GM21576 (cell line): ENCODE data around the gene LMAN2.

Source experiments
- ATAC-seq: cut with Tn5 transposase; IDR thresholded peaks from one replicate; pipeline ENCODE4 v1.9.1; 2021; ENCODE audit warnings: mild to moderate bottlenecking, moderate library complexity; ENCODE audit not compliant: unreplicated experiment

Gene LMAN2

DNA sequence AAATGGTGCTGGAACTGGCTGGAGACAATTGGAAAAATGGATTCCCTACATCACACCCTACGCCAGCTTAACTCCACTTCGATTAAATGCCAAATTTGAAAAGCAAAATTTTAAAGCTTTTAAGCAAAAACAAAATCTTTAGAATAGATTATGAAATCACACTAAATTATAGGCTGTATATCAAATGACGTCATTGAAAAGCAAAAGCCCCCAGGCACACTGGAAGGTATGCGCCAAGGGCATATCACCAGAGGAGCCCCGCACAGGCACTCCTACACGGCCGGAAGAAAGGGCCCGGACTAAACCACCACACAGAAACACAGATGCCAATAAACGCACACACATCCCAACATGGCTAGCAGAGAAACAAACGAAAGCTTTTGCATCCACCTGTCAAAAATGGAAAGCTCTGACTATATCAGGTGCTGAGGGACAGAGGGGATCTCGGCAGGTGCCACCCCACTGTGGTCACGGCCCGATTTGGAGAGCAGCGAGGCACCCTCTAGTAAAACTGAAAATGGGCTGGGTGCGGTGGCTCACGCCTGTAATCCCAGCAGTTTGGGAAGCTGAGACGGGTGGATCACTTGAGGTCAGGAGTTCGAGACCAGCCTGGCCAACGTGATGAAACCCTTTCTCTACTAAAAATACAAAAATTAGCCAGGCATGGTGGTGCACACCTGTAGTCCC, 22.8 kb downstream of the LMAN2 start:
- ATAC-seq, result no peak

DNA sequence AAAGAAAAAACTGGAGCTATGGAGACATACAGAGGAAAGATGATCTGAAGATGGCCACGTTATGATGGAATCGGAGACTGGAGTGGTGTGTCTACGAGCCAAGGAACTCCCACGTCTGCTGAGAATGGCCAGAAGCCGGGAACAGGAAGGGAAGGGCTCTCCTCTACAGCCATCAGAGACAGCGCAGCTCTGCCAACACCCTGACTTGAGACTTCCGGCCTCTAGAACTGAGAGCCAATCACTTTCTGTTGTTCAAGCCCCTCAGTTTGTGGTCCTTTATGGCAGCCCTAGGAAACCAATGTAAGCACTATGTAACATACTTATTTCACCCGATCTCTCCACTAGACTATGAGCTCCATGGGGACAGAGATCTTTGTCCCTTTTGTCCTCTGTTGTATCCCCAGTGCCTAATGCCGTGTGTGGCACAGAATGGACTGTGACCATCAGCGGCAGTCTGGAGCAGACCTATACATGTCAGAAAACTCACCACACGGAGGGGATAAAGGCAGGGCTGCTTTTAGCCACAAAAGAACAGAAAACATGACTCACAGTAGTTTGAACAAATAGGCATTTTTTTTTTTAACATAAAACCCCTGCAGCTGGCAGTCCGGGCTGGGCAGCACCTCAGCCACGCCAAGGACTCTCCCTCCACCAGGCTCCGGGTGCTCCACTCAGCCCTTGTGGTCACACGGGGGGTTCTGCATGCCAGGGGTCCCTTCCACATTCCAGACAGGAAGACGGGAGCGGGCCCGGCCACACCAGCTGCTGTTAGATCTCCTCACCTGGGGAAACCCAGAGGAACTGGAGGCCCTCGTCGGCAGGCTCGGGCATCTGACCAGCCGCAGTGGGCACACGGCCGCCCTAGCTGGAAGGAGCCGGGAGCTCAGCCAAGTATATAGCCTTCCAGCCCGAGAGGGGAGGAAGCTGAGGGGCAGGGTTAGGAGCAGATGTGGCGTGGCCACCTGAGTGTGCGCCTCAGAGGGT, 23.6 kb downstream of the LMAN2 start:
- no peak for ATAC-seq

DNA sequence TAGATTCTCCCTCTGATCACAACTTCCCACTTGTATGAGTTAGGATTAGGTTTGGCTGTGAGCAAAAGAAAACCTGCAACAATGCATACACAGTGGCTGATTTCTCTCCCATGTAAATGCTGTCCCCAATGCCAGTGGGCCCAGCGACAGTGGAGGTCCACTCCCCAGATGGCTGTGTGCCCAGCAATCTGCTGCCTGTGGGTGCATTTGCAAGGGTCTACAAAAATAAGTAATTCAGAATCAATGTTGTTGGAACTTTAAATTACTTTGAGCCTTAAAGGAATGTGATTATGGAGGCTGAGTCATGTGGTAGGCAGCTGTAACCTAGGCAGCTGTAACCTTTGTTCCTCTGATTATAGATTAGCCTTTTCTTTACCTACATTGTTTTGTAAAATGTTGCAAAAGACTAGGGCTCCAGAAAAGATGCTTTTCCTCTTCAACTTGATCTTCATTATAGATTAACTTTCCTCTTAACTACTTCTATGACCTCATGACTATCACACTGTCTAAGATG, 25.5 kb downstream of the LMAN2 start:
- ATAC-seq, result no peak

DNA sequence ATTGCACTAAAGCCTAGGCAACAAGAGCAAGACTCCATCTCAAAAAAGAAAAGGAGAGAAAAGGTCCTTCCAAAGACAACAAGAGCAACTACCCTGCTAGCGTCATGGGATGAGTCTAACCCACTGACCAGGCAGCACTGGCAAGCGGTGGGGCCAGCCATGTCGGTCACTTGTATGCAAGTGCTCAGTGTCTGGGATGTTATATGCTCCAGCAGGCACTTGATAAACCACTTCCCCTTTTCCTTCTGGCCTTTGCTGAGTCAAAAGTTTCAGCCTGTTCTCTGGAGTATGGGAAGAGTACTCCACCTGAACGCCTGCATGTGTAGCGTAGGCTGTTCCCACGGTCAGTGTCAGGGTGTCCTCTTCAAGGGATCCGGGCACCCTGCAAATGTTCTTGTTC, 30.6 kb downstream of the LMAN2 start:
- no peak for ATAC-seq

GRCh38 chr5:177319913-177320588, 31.4 kb downstream of the LMAN2 start:
- no peak for ATAC-seq

- no peak for ATAC-seq
Observed at GRCh38 chr5:177317959-177318377, 33.5 kb downstream of the LMAN2 start.

DNA sequence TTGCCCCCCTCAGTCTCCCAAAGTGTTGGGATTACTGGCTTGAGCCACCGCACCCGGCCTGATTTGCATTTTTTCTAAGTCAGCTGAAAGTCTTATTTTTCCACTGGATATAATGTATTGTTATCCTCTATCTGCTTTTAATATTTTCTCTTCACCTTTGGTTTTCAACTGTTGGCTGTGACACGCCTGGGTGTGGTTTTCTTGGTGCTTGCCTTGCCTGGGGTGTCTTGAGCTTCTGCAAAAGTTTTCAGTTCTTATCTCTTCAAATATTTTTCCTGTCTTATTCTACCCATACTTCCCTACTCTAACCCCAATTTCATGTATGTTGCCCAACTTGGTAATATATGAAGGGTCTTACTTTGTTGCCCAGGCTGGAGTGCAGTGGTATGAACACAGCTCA, 35.5 kb downstream of the LMAN2 start:
- no peak for ATAC-seq

GRCh38 chr5:177315411-177315810, 36.1 kb downstream of the LMAN2 start:
- ATAC-seq, result no peak

GRCh38 chr5:177314376-177315342, 36.8 kb downstream of the LMAN2 start:
- ATAC-seq, result no peak

DNA sequence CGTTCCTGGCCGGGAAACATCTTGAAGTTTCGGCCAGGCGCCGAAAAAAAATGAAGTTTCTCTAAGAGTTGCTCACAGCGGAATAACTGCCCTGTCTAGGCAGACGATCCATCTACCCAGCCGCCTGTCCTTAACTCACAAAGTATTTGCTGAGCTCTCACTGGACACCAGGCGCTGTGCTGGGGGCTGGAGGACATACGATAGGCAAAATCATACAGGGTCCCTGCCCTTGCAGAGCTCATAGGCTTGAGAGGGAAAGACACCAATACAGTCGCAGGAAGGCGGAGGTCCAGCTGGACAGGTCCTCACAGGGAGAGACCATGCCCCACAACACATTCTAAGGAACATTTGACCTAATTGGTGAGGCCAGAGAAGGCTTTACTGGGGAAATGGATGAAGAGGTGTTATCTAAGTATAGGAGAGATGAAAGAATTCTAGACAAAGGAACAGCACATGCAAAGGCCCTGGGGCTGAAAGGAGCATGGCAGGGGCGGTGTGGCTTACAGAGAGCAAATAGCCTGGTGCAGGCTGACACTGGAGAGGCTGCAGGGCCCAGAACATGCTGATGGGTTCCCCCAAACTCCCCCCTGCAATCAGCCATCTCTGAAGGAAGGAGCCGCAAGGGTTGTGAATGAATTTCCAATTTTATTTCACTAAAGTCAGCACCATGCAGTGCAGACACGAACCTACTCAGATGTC, 37.8 kb downstream of the LMAN2 start:
- ATAC-seq, result no peak

DNA sequence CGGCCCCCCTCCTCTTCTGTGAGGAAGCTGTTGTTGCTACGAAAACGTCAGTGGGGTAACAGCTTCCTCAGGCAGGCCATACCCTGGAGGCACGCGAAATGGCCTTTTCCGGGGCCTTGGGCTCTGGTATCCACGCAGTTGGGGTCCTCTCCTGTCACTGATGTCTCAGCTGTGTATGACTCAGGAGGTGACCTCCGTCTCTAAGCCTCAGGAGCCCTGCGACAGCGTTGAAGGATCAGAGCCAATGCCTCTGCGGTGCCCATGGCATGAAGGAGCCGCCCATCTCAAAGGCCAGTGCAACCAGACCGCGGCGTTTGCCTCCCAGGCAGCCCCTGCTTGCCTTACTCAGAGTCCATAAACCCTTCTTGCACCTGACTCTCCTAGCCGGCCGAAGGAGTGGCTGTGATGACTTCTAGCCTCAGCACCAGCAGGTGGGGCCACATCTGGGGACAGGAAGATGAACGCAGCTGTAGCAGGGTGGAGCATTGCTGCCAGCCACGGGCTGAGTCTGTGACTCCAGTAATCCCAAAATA, 38.8 kb downstream of the LMAN2 start:
- ATAC-seq, result peak; percentile 30

- peak; percentile 69 for ATAC-seq
Observed at GRCh38 chr5:177311723-177312648, 39.5 kb downstream of the LMAN2 start, which contains the start of gene MXD3. Gene MXD3 (minus strand): TSS chr5:177311898. CDS start chr5:177311830, 68 bp downstream.

GRCh38 chr5:177311392-177311722, 40.1 kb downstream of the LMAN2 start:
- no peak for ATAC-seq

DNA sequence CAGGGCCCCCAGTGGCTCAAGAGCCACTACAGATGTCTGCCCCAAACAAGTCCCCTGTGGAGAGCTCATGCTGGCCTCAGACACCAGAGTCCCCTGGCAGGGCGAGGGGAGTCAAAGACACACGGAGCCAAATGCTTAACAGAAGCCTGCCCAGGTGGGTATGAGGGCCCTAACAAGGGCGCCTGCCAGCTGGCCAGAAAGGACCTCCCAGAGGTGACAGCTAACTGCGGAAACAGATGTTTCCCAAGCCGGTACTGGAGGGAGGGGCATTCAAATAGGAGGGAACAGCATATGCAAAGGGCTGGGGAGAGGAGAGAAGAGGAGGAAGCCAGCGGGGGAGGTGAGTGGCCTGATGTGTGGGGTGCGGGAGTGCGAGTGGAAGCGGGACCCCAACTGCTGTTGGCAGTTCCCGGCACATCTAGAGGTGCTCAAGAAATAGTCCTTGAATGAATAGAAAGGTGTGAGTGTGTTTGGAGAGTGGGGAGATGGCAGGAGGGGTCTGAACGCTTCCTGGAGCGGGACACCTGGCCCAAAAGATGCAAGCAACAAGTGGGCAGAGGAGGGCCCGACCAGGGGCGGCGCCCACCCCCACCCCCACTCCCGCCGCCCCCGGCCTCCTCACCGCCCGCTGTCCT, 40.6 kb downstream of the LMAN2 start:
- ATAC-seq, result no peak

- ATAC-seq, result no peak
Observed at GRCh38 chr5:177310332-177310731, 41.1 kb downstream of the LMAN2 start.

GRCh38 chr5:177309351-177310191, 41.9 kb downstream of the LMAN2 start:
- ATAC-seq, result no peak

GRCh38 chr5:177308740-177309139, 42.7 kb downstream of the LMAN2 start:
- no peak for ATAC-seq
